ENCODE measurements around the gene CACNA2D1.

DNA sequence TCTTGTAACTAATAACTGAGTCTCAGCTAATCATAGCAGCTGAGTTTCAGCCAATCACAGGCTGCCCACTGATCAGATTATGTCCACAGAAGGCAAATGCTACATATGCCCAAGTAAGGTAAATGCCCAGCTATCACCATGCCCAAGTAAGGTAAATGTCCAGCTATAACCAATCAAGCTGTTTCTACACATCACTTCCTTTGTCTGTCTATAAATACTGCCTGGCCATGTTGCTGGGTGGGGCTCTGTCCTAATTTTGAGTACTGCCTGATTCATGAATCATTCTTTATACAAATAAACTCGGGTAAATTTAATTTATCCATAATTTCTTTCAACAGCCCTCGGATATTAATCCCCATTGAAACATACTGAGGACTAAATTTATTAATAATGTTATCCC, 312.4 kb downstream of the CACNA2D1 start:
- TF ChIP-seq EP300 (IDR thresholded peaks at IDR 0.05) (no peak), POLR2A (IDR thresholded peaks at IDR 0.05) (no peak)
- TF ChIP-seq, protein P1, sequence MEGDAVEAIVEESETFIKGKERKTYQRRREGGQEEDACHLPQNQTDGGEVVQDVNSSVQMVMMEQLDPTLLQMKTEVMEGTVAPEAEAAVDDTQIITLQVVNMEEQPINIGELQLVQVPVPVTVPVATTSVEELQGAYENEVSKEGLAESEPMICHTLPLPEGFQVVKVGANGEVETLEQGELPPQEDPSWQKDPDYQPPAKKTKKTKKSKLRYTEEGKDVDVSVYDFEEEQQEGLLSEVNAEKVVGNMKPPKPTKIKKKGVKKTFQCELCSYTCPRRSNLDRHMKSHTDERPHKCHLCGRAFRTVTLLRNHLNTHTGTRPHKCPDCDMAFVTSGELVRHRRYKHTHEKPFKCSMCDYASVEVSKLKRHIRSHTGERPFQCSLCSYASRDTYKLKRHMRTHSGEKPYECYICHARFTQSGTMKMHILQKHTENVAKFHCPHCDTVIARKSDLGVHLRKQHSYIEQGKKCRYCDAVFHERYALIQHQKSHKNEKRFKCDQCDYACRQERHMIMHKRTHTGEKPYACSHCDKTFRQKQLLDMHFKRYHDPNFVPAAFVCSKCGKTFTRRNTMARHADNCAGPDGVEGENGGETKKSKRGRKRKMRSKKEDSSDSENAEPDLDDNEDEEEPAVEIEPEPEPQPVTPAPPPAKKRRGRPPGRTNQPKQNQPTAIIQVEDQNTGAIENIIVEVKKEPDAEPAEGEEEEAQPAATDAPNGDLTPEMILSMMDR (IDR thresholded peaks at IDR 0.05): no peak
